Spleen (tissue), 11 donors: ENCODE data around the gene IGF2BP1. TPM values are rescaled to one million over a fixed set of nuclear protein-coding genes. Genes with fewer than 3 reads are reported as not detected.

ENCODE experiments used
- DNase-seq: peaks from one replicate; pipeline ENCODE4 v3.0.0-alpha.2; 2020
- H3K27ac ChIP-seq, 8 donors: fragments of 200-600 bp; sonication (generic) in 7 of 8; 1 replicate in 4 of 8; 2 replicates in 4 of 8; pipeline versions ENCODE4 v1.5.0 to v1.8.0; 2016 to 2021; ENCODE audit warnings: inconsistent platforms in 4 of 8, mild to moderate bottlenecking in 4 of 8, moderate library complexity in 1 of 8
- H3K27me3 ChIP-seq, 7 donors: fragments of 200-600 bp; sonication (generic) in 6 of 7; replicated peaks in 1 of 7; 1 replicate in 4 of 7; 2 replicates in 3 of 7; pipeline versions ENCODE4 v1.5.0 to v1.8.0; 2016 to 2021; ENCODE audit warnings: inconsistent platforms in 3 of 7, mild to moderate bottlenecking in 1 of 7
- H3K36me3 ChIP-seq, 6 donors: fragments of 200-600 bp; sonication (generic) in 5 of 6; 1 replicate in 4 of 6; 2 replicates in 2 of 6; pipeline versions ENCODE4 v1.5.0 to v1.8.0; 2016 to 2021; ENCODE audit warnings: inconsistent platforms in 2 of 6
- H3K4me1 ChIP-seq, 6 donors: fragments of 200-600 bp; sonication (generic) in 5 of 6; 1 replicate in 3 of 6; 2 replicates in 3 of 6; pipeline versions ENCODE4 v1.5.0 to v1.8.0; 2016 to 2021; ENCODE audit warnings: inconsistent platforms in 3 of 6
- H3K4me3 ChIP-seq, 8 donors: fragments of 200-600 bp; sonication (generic) in 7 of 8; 1 replicate in 4 of 8; 2 replicates in 4 of 8; pipeline versions ENCODE4 v1.5.0 to v1.8.0; 2016 to 2021; ENCODE audit warnings: inconsistent platforms in 4 of 8, mild to moderate bottlenecking in 4 of 8, moderate library complexity in 2 of 8
- H3K9me3 ChIP-seq, 8 donors: fragments of 200-600 bp; sonication (generic) in 7 of 8; 1 replicate in 4 of 8; 2 replicates in 4 of 8; pipeline versions ENCODE4 v1.5.0 to v1.8.0; 2016 to 2021; ENCODE audit warnings: inconsistent platforms in 4 of 8
- CTCF ChIP-seq, 11 experiments: fragments of 200-600 bp in 7 of 11; fragments of 450-650 bp in 4 of 11; sonication (generic) in 4 of 11; IDR thresholded peaks in 8 of 11; conservative IDR thresholded peaks in 3 of 11; 1 replicate in 7 of 11; 2 replicates in 4 of 11; pipeline versions ENCODE4 v1.4.0 to v1.8.0; 2016 to 2021; ENCODE audit warnings: antibody characterized with exemption in 11 of 11, inconsistent platforms in 4 of 11, mild to moderate bottlenecking in 1 of 11
- POLR2A ChIP-seq, 3 donors: fragments of 450-650 bp; IDR thresholded peaks; one replicate each; pipeline ENCODE4 v1.5.1; 2017; ENCODE audit warnings: antibody characterized with exemption in 3 of 3, mild to moderate bottlenecking in 1 of 3
- POLR2AphosphoS5 ChIP-seq, 3 donors: sonication (generic); formaldehyde crosslinking; IDR thresholded peaks; one replicate each; pipeline ENCODE4 v1.5.1; 2017; ENCODE audit warnings: antibody characterized with exemption in 3 of 3
- WGBS, 5 donors: extraction: QIAGEN DNeasy Blood & Tissue Kit in 3 of 5; methylation state at CpG; one replicate each; pipeline versions ENCODE4 v1.1.5 to v1.1.7; 2013 to 2018; 5-methylcytosine and 5-hydroxymethylcytosine counted together
- intact Hi-C: fragments of 100-400 bp; cut with DNase I; formaldehyde crosslinking; loops from one replicate; pipeline ENCODE4 v1.15.0; 2023; ENCODE audit warnings: low total_unique reads
- polyA plus RNA-seq, 3 donors: library from polyadenylated mRNA; stranded (reverse); fragments of 200-250 nt; gene quantifications; one replicate each; pipeline ENCODE4 v1.2.1, GENCODE V29; 2013
- total RNA-seq, 7 donors: library from RNA; depleted of rRNA in 3 of 7; stranded (reverse); fragments of >200 nt in 3 of 7; fragmentation: NEBNext Ultra II Directional in 4 of 7; extraction: Animal tissue kit (Norgen Biotek cat#: 25700) in 4 of 7; gene quantifications; one replicate each; pipeline versions ENCODE4 v1.1.0 to v1.2.1, GENCODE V29; 2016 to 2021
- donor health status: healthy with polysubstance abuse.
- donor health status: DM: no; HTN: no; CAD: no; lungs with moderate emphysema.
- donor health status: DM: no; HTN: no; CAD: no.
- donor health status: Bipolar disorder and iron deficiency.
- donor health status: healthy.
- donor health status: DM: no; HTN: no; CAD: no.
- donor health status: DM: yes; HTN: yes; CAD: no.

Gene IGF2BP1
- total and polyA plus RNA-seq, 10 donors: 0.17 TPM; not detected in 9

DNA sequence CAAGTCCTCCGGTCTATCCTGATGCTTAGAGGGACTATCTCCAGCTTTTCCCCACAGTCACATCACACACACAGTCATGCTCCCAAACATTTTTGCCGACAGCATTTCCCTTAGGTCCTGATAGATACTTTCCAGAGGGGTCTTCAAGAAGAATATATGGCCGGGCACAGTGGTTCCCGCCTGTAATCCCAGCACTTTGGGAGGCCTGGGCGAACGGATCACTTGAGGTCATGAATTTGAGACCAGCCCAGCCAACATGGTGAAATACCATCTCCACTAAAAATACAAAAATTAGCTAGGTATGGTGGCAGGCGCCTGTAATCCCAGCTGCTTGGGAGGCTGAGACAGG, 24.5 kb upstream of the IGF2BP1 start:
- H3K27me3 ChIP-seq: peaks cover 0 to 92% (median 0%) of the 10 kb centered on the region in 7 donors
- TF ChIP-seq POLR2AphosphoS5 (IDR thresholded peaks at IDR 0.05) (no peak), CTCF (IDR thresholded peaks at IDR 0.05 in 8 of 11, conservative IDR thresholded peaks at IDR 0.05 in 3 of 11) (no peak), POLR2A (IDR thresholded peaks at IDR 0.05) (no peak)
- H3K27ac ChIP-seq: no peak overlapping the region
- no peaks in the 10 kb centered on the region for H3K36me3 ChIP-seq
- intact Hi-C loops: no loop called here
- 67 to 78% (median 75%) methylated on average over 7 of the region's 7 CpGs for WGBS, 5 donors
- no peak overlapping the region for H3K4me3 ChIP-seq
- no peaks in the 10 kb centered on the region for H3K4me1 ChIP-seq
- DNase-seq: no peak
- no peaks in the 10 kb centered on the region for H3K9me3 ChIP-seq

GRCh38 chr17:48973806-48974205, 23.4 kb upstream of the IGF2BP1 start:
- 60 to 71% (median 62%) methylated on average over 3 of the region's 3 CpGs for WGBS, 5 donors
- Histone ChIP-seq H3K4me1 (no peaks in the 10 kb centered on the region), H3K27ac (no peak overlapping the region), H3K36me3 (no peaks in the 10 kb centered on the region), H3K27me3 (peaks cover 0 to 83% (median 0%) of the 10 kb centered on the region in 7 donors), H3K9me3 (no peaks in the 10 kb centered on the region), H3K4me3 (no peak overlapping the region)
- TF ChIP-seq POLR2A (IDR thresholded peaks at IDR 0.05) (no peak), POLR2AphosphoS5 (IDR thresholded peaks at IDR 0.05) (no peak)
- intact Hi-C loops: no loop called here
- DNase-seq: no peak

- Histone ChIP-seq H3K4me3 (no peak overlapping the region), H3K27ac (no peak overlapping the region), H3K36me3 (no peaks in the 10 kb centered on the region), H3K9me3 (peaks cover 0 to 16% (median 10%) of the 10 kb centered on the region in 8 donors), H3K27me3 (peaks cover 0 to 66% (median 6%) of the 10 kb centered on the region in 7 donors), H3K4me1 (no peaks in the 10 kb centered on the region)
- TF ChIP-seq POLR2A (IDR thresholded peaks at IDR 0.05): no peak
- no peak for TF ChIP-seq CTCF (IDR thresholded peaks at IDR 0.05 in 8 of 11, conservative IDR thresholded peaks at IDR 0.05 in 3 of 11)
- TF ChIP-seq POLR2AphosphoS5 (IDR thresholded peaks at IDR 0.05): no peak
- DNase-seq: no peak
- intact Hi-C loops: no loop called here
- 65 to 70% (median 69%) methylated on average over 3 of the region's 3 CpGs for whole genome bisulfite sequencing, 5 donors
These were observed 15.2 kb upstream of the IGF2BP1 start for GRCh38 chr17:48981927-48982539.

DNA sequence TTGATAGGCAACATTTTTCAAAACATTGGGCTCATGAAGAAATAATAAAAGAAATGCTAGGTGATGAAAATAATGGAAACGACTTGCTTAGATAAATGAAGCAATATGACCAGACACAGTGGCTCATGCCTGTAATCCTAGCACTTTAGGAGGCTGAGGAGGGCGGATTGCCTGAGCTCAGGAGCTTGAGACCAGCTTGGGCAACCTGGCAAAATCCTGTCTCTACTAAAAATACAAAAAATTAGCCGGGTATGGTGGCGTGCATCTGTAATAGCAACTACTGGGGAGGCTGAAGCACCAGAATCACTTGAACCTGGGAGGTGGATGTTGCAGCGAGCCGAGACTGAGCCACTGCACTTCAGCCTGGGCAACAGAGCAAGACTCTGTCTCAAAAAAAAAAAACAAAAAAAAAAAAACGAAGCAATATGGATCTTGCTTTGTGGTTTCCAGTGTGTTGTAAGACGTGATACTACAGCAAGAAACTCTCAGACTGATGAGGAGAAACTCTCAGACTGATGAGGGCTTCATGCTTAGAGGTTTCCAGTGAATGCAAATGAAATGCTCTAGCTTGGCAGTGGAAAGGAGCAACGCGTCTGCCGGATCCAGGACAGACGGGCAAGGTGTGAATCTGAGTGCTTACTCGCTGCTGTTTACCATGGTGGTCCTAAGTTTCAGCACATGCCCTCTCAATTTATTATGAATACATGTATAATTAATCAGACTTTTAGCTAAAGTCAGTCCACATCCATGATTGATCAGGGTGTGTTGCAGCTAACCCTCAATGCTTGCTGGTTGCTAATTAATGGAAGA, 11.5 kb upstream of the IGF2BP1 start:
- H3K4me3 ChIP-seq: no peak overlapping the region
- H3K27me3 ChIP-seq: peaks cover 0 to 83% (median 37%) of the 10 kb centered on the region in 7 donors
- H3K4me1 ChIP-seq: no peaks in the 10 kb centered on the region
- no peak overlapping the region for H3K27ac ChIP-seq
- intact Hi-C loops: no loop called here
- 72 to 81% (median 74%) methylated on average over 13 of the region's 13 CpGs for WGBS, 5 donors
- no peak for DNase-seq
- H3K9me3 ChIP-seq: peaks cover 0 to 13% (median 10%) of the 10 kb centered on the region in 8 donors
- no peaks in the 10 kb centered on the region for H3K36me3 ChIP-seq
- no peak for TF ChIP-seq CTCF (IDR thresholded peaks at IDR 0.05 in 8 of 11, conservative IDR thresholded peaks at IDR 0.05 in 3 of 11)
- TF ChIP-seq POLR2AphosphoS5 (IDR thresholded peaks at IDR 0.05): no peak
- no peak for TF ChIP-seq POLR2A (IDR thresholded peaks at IDR 0.05)
